Activated T-cell treated with anti-CD3 and anti-CD28 coated beads, Interleukin-2, amount 50 U/mL, for 1 hour (primary cell): Measurements from ENCODE around the gene MFRP.

Experiments used
- DNase-seq: peaks from one replicate; pipeline ENCODE4 v3.0.0-alpha.2; 2020

MFRP gene

GRCh38 chr11:119316729-119317591 lies 29.5 kb downstream of the MFRP start, which contains the start of gene MCAM:
TSS of gene MCAM (minus strand) at chr11:119317130. CDS start at chr11:119317101, 29 bp downstream.
- DNase-seq = peak; percentile 44

DNA sequence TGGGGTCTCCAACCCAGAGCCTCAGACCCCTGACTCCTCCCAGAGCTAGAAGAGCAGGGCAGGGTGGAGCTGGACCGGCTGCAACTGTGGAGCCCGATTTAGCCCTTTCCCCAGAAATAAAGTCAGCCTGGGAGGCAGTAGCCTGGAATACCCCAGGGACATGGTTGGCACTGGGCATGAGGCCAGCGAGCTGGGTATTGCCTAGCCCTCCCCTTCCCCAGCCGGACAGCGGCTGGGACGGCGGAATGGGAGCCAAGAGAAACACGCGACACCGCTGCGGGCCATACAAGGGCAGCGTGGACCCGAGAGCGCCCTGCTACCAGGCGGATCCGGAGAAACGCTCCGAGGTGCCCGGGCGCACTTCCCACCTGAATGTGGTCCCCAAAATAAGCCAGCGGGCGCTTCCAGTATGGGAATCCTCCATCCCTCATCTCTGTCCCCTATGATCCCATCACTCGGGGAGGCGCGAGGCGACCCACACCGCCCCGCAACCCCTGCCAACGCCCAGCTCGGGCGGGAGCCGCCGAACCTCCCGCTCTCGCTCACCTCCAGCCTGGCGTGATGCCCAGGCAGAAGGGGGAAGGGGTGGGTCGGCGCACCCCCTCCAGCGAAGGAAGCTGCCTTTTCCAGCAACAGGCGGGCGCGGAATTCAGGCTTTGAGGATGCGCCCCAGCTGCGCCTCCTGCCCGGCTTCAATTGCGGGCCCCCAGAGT lies 30.3 kb downstream of the MFRP start:
- DNase-seq = no peak

DNA sequence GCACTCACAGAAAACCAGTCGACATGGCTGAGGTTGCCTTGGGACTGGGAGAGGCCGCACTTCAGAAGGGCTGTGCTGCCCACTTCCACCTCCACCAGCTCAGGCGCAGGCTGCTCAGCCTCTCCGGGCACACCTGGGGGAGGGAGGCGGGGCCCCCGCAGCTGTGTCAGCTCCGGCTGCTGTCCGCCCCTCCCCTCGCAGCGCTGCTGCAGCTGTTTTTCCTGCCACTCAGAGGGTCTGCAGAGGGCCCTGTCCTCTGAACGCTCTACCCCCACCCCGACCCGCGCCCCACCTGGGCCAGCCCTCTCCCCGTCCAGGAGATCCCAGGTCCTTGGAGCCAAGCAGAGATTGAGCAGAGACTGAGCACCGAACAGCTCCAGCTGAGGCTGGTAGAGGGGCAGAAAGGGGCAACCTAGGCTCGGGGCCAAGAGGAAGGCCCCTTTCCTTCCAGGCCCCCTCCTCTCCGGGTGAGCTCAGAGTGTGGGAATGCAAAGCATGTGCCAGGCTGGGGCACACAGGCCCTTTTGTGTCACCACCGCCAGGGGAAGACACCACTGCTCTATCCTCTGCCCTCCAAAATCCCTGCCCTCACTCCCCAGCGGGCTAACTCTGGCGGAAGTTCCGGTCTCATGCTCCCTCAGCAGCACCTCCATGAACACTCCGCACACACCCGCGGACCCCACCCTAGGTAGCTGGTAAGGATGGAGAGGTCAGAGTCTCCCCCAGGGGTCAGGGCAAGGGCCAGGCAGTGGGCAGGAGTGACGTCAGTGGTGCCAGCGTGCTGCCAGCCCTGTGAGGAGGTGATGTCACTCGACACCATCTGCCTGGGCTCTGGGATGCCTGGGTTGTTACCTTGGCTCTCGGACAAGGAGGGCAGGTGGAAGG lies 31.1 kb downstream of the MFRP start:
- peak; percentile 66 for DNase-seq

DNA sequence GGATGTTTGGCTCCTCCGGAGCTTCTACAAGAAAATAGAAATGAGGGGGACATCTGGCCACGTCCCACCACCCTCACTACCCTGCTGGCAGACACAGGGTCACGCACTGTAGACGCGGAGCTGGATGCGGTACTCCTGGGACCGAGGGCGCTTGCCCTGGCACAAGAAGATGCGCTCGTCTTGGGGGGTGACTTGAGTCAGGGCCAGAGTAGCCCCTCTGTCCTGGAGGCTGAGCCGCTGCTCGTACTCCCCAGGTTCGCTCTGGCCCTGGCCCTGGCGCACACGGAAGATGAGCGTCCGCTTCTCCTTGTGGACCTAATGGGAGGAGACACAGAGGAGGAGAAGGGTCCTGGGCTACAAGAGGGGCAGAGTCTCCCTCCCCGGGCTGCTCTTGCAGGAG lies 31.8 kb downstream of the MFRP start:
- DNase-seq = no peak

DNA sequence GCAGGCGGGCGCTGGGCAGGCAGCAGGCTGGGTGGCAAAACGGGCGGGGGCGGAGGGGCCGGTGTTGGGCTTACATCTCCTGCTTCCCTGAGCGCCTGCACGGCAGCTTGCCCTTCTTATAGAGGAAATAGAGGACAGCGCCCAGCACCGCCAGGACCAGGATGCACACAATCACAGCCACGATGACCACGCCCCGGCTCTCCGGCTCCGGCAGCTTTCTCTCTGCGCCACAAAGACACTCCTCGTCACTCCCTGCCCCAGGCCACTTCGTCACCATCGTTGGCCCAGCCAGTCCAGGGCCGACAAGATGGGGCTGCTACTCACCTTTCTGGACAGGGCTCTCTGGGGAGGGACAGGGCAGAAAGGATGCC lies 35.8 kb downstream of the MFRP start:
- DNase-seq = no peak

- no peak for DNase-seq
These were observed 36.4 kb downstream of the MFRP start for GRCh38 chr11:119309953-119310681.

- DNase-seq = no peak
These were observed 37.1 kb downstream of the MFRP start for GRCh38 chr11:119309411-119309810.

- DNase-seq = no peak
These were observed 38.5 kb downstream of the MFRP start for GRCh38 chr11:119307974-119308373.

DNA sequence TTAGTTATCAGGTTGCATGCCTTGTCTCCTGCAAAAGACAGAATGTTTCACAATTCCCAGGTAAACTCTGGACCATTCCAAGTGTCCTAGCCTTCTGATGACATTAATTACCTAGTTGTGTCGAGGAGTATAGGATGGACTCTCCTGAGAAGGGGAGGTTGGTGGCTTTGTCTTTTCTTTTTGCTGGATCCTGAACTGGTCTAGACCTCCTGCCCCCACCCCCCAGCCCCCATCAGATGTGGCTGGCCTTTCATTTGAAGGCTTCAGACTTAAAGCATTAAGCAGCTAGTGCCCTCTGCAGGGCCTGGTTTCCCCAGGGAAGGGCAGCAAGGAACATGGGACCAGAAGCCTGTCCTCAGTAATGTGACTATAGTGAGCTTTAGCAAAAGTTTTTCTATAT lies 39.3 kb downstream of the MFRP start:
- no peak for DNase-seq

- peak; percentile 50 for DNase-seq
These were observed 40.1 kb downstream of the MFRP start for GRCh38 chr11:119306373-119306890.

GRCh38 chr11:119305556-119306372 lies 40.7 kb downstream of the MFRP start:
- no peak for DNase-seq

GRCh38 chr11:119303227-119303718 lies 43.2 kb downstream of the MFRP start:
- no peak for DNase-seq

GRCh38 chr11:119300198-119300964 lies 46.1 kb downstream of the MFRP start:
- no peak for DNase-seq

DNA sequence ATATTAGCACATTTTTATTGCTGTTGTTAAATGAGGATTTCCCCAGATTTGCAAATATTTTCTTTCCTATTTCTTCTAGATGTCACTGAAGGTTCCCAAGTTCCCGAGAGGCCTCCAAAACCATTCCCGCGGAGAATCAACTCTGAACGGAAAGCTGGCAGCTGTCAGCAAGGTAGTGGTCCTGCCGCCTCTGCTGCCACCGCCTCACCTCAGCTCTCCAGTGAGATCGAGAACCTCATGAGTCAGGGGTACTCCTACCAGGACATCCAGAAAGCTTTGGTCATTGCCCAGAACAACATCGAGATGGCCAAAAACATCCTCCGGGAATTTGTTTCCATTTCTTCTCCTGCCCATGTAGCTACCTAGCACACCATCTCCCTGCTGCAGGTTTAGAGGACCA lies 47.1 kb downstream of the MFRP start:
- no peak for DNase-seq

DNA sequence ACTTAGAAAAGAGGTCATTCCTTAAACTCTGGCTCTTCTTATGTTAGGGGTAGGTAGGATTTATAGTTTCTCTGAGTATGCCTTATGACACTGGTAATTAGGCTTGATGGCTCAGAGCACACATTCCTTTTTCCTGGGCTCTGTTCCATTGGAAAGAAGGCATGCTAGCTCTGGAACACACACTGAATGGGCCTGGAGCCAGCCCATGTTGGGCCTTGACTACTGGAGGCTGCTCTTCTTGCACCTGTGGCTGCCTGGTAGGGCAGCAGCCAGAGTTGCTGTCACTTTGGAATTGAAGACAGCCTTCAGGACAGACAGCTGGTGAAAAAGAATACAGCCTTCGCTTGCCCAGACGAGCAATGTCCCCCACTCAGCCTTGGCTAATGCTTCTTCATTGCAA lies 47.8 kb downstream of the MFRP start:
- no peak for DNase-seq

GRCh38 chr11:119297938-119298337 lies 48.6 kb downstream of the MFRP start:
- no peak for DNase-seq

- no peak for DNase-seq
These were observed 51.3 kb downstream of the MFRP start for GRCh38 chr11:119295178-119295577.

GRCh38 chr11:119293461-119293860 lies 53.0 kb downstream of the MFRP start:
- no peak for DNase-seq

DNA sequence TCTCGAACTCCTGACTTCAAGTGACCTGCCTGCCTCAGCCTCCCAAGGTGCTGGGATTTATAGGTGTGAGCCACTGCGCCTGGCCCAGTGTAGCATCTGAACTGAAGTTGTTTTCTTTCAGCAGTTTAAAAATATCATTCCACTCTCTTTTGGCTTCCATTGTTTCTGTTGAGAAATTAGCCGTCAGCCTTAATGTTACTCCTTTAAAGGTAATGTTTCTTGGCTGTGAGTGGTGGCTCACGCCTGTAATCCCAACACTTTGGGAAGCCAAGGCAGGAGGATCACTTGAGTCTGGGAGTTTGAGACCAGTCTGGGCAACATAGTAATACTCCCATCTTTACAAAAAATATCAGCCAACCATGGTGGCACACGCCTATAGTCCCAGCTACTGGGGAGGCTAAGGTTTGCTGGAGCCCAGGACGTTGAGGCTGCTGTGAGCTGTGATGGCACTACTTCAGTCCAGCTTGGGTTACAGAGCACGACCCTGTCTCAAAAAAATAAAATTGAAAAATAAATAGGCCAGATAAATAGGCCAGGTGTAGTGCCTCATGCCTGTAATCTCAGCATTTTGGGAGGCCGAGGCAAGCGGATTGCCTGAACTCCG lies 55.5 kb downstream of the MFRP start:
- DNase-seq = no peak
